22Rv1 (cell line): ENCODE data around the gene CLDN10.

Experiments used
- CTCF ChIP-seq: fragments of 450-650 bp; IDR thresholded peaks from 2 replicates; pipeline ENCODE4 v1.5.1; 2017; ENCODE audit warnings: mild to moderate bottlenecking
- ZFX ChIP-seq: fragments of 450-650 bp; IDR thresholded peaks from 2 replicates; pipeline ENCODE4 v1.6.1; 2017; ENCODE audit warnings: antibody characterized with exemption, borderline replicate concordance

GRCh38 chr13:95620825-95621498 is 68.4 kb downstream of the CLDN10 start:
- TF ChIP-seq CTCF, result no peak
- no peak for TF ChIP-seq ZFX
